ENCODE data around the gene EIF3L.

GRCh38 chr22:37831472-37831871 is 17.7 kb upstream of the EIF3L start:
- no peak for TF ChIP-seq EZH2 (IDR thresholded peaks at IDR 0.05; ENCODE audit: low read depth)
- TF ChIP-seq CTCF (conservative IDR thresholded peaks at IDR 0.05): no peak

Measured in PC-9 (cell line).